ENCODE results near the gene RASIP1.
"Not testable (repeated sequence)": the region's sequence is repeated elsewhere in the genome, so short reads cannot be mapped to it uniquely, and the experiment has no call there.

The RASIP1 gene

DNA sequence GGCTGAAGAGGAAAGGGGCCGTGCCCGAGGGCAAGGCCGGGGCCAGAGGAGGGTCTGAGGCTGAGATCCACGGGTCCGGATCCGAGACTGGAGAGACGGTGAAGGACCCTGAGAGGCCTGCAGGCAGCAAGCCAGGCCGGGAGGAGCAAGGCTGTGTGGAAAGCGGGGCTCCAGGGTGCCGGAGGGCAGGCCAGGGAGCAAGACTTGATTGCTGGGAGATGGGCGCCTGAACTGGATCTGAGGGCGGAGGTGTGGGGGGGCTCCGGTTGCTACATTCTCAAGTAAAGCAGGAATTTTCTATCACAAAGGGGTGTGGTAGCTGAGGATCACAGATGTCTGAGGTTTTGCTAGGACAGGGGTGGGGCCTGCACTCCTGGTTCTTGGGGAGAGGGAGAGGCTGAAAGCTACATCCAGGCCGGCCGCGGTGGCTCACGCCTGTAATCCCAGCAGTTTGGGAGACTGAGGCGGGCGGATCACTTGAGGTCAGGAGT lies 24.7 kb downstream of the RASIP1 start:
- in situ Hi-C loops (cut with HindIII; ENCODE audit: low pct_ligation_motif_present, low pct_unique_long_range_greater_than_20kb, low sequenced_read_pairs): no loop called here
- no peak for DNase-seq

DNA sequence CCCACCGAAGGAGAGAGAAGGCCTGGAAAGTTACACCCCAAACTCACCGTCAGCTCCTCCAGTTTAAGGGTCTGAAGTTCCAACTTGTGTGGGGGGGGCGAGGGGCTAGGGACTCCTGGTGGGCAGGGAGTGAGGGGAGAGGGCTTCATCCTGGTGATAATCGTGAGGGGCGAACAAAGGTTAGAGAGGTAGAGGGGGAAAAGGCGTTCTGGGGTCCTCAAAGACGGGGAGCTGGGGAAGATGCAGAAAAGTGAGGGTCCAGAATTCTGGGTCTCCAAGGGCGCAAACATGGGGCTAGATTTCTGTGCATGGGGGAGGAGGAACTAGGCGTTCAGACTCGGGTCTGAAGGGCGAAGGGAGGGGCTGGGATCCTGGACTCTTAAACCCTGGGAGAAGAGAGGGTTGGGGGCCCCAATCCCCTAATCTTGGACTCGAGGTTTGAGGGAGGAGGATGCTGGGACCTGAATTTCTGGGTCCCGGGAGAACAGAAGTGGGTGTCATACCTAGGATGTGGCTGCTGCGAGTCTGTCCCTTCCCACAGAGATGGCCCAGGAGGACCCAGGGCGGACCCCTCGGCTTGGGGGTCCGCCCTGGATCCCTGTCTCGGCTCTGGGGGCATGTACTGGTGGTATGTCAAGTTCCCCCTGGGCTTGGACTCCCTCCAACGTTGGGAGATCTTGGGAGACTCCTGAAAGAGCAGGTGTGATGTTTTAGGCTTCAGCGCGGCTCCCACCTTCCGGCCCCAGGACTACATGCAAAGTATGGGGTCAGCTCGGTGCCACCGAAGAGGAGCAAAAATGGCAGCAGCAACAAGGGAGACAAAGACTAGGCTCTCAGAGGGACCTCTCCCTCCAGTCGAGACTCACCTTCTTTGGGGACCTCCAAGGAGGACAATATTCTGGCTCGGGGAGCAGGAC lies 25.4 kb downstream of the RASIP1 start:
- in situ Hi-C loops (cut with HindIII; ENCODE audit: low pct_ligation_motif_present, low pct_unique_long_range_greater_than_20kb, low sequenced_read_pairs): no loop called here
- no peak for DNase-seq

DNA sequence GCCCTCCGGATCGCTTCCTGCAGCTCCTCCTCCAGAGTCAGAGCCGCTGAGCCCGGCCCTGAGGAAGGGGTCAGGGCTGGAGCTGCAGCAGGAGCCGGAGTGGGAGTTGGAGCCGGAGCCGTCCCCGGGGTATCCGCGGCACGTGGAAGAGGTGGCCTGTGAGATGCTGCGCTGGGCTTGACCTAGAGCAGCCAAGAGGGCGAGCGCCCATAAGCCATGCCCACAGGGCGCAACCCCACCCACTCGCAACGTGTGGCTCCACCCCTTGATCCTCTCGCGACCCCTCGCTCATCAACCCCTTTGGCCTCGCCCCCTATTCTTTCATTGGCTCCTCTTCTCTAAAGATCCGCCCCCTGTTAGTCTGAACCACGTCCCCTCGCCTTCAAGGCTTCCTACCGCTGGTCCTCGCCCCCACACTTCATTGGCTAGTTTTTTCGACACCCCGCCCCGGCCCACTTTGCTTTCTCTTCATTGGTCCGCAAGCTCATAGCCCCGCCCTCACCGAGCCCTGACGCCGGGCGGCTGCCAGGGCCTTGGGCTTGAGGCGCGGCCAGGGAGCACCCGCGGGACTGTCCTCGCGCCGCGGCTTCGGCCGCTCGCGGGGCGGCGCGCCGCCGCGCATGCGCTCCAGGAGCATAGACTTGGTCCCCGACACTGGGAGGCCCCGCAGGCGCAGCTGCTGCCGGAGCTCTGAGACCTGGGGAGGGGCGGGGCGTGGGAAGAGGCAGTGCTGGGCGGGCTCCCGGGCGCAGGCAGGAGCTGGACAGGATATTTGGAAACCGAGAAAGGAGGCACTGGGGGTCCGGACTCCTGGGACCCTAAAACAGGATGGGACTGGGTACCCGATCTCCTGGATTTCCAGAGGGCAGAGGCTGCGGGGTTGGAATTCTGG lies 26.3 kb downstream of the RASIP1 start:
- DNase-seq: peak; percentile 98
- in situ Hi-C loops (cut with HindIII; ENCODE audit: low pct_ligation_motif_present, low pct_unique_long_range_greater_than_20kb, low sequenced_read_pairs): no loop called here

DNA sequence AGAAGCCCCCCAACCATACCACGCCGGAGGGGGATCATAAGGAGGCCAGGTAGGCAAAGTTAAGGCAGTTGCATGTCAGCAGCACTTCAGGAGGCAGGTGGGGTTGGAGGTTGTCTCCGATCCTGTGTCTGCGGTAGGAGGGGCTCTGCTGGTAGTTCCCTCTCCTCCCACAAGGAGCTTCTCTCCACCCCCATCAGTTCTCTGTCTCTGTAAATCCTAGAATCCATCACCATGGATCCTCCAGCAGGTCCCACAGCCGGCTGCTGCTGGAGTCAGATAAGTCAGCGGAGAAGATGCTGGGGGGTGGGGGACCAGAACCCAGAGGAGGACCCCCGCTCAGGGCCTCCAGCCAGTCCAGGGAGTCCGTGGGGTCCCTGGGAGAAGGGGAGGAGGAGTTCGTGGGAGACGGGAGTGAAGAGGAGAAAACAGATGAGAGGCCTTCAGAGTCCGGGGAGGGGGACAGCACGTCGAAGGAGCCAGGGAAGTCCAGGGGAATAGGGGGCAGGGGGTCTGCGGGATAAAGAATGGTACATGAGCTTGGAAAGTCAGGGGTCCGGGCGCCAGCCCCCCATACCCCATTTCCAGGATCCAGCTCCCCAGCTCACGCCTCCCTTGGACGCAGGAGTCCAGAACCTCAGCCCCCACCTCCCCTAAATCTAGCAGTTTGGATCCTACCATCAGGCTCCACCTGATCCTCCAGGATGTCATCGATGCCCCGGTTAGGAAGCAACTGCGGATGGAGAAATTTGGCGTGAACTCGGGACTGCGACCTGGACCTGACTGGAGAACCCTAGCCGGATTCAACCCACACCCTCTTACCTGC lies 27.2 kb downstream of the RASIP1 start:
- peak; percentile 27 for DNase-seq

DNA sequence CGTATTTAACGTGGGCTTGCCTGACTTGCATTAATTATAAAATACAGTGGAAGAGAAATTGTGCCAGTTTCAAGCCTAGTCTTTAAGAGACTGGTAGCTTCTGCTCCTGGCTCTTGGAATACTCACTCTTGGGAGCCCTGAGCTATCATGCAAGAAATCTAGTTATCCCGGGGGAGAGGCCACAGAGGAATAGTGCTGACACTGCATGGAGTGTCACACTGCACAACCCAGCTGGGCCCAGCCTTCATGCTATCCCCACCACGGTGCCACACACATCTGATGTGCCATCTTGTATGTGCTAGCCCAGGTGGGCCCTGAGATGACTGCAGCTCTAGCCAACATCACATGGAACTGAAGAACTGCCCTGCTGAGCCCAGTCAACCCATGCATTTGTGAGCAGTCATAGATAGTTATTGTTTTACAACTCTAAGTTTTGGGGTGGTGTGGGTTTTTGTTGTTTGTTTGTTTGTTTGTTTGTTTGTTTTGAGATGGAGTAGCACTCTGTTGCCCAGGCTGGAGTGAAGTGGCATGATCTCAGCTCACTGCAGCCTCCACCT lies 29.2 kb downstream of the RASIP1 start:
- in situ Hi-C loops (cut with HindIII; ENCODE audit: low pct_ligation_motif_present, low pct_unique_long_range_greater_than_20kb, low sequenced_read_pairs): no loop called here
- DNase-seq: no peak

More for the DNA sequence above, 27.2 kb downstream of the RASIP1 start:
- in situ Hi-C loops (cut with HindIII; ENCODE audit: low pct_ligation_motif_present, low pct_unique_long_range_greater_than_20kb, low sequenced_read_pairs): no loop called here

DNA sequence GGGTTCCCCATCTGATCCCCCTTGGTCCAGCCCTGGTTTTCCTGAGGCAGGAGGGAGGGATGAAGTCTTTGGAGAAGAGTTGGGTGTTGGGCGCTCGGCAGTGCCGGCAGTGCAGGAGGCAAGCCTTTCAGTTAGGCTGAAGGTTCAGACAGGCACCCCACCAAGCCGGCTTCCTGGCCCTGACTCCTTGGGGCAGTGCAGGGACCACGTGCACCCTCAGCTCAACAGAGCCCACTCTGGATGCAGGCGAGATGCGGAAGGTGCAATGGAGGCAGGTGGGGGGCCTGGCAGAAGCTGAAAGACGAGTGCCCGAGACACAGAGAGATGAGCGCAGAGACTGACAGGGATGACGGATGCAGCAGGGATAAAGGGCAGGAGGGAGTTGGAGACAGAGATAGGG lies 31.9 kb downstream of the RASIP1 start:
- in situ Hi-C loops (cut with HindIII; ENCODE audit: low pct_ligation_motif_present, low pct_unique_long_range_greater_than_20kb, low sequenced_read_pairs): no loop called here
- no peak for DNase-seq

DNA sequence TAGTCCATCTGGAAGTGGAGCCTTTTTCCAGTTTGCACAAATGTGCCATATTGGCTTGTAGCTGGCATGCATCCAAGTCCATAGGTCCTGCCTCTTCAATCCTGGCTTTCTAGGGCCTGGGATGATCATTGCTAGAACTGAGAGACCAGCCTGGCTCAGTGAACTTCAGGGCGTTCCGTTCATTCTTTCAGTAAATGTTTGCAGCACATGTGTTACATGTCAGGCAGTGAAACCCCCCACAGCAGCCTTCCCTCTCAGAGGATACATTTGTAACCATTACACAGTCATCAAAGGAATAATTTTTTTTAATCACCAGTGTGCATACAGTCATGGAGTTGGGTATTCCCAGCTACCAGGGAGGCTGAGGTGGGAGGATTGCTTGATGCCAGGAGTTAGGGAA lies 35.0 kb downstream of the RASIP1 start:
- DNase-seq: no peak
- in situ Hi-C loops (cut with HindIII; ENCODE audit: low pct_ligation_motif_present, low pct_unique_long_range_greater_than_20kb, low sequenced_read_pairs): no loop called here

DNA sequence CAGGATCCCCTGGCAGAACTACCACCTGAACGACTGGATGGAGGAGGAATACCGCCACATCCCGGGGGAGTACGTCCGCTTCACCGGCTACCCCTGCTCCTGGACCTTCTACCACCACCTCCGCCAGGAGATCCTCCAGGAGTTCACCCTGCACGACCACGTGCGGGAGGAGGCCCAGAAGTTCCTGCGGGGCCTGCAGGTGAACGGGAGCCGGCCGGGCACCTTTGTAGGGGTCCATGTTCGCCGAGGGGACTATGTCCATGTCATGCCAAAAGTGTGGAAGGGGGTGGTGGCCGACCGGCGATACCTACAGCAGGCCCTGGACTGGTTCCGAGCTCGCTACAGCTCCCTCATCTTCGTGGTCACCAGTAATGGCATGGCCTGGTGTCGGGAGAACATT lies 37.1 kb downstream of the RASIP1 start:
- no peak for DNase-seq
- in situ Hi-C loops (cut with HindIII; ENCODE audit: low pct_ligation_motif_present, low pct_unique_long_range_greater_than_20kb, low sequenced_read_pairs): no loop called here

DNA sequence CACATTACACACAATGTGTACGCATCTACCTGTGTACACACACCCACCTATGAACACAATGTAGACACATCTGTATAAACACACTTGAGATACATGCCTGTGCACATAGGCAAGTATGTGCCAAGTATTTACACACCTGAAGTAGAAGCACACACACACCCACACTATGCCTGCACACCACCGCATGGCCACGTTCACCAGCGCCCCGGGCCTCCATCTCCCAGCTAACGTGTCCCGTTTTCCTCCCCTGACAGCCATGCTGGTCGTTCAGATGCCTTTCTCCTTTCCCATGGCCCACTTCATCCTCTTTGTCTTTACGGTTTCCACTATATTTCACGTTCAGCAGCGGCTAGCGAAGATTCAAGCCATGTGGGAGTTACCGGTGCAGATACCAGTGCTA lies 37.7 kb downstream of the RASIP1 start:
- no peak for DNase-seq
- in situ Hi-C loops (cut with HindIII; ENCODE audit: low pct_ligation_motif_present, low pct_unique_long_range_greater_than_20kb, low sequenced_read_pairs): no loop called here

DNA sequence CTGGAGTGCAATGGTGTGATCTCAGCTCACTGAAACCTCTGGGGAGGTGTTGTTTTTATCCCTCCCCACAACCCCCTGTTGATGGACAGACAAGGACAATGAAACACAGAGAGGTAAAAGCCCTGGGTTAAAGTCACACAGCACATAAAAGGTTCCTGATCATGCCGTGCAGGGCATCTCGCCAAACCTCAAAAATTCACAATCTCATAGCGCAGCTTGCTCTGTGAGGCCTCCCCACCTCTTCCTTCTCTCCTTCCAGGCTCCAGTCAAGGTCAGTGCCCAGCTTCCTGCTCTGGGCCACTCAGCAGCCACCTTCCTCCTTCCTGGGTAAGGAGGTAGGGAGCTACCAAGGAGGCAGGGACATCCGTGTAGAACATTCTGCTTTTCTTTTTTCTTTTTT lies 42.4 kb downstream of the RASIP1 start:
- in situ Hi-C loops (cut with HindIII; ENCODE audit: low pct_ligation_motif_present, low pct_unique_long_range_greater_than_20kb, low sequenced_read_pairs): no loop called here
- peak; percentile 80 for DNase-seq

DNA sequence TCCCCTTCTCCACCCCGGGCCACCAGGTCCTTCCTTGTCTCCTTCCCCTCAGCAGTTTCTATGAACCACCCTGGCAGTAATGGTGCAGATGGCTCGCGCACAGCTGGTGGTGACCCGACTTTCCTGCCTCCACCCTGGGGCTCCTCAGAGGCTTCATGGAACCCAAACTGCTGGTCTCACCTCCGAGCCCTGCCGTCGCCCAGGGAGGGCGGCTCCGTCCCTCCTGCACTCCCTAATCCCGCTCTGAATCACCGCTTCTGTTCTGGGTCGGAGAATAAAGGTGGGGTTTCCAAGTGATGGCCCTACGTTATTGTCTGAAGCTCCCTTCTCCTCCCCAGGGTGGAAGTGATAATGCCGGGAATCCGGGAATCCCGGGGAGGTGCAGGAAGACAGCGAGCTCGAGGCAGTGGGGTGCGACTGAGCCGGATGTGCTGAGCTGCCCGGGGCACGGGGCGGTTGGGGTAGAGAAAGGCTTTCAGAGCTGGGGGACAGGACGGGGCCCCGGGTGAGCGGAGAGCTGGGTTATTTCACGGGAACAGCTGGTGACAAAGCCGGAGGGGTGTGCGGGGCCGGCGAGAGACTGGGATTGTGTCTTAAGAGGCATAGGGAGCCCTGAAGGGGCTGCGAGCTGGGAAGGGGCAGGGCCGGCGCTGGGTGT lies 43.9 kb downstream of the RASIP1 start:
- in situ Hi-C loops (cut with HindIII; ENCODE audit: low pct_ligation_motif_present, low pct_unique_long_range_greater_than_20kb, low sequenced_read_pairs): no loop called here
- no peak for DNase-seq

DNA sequence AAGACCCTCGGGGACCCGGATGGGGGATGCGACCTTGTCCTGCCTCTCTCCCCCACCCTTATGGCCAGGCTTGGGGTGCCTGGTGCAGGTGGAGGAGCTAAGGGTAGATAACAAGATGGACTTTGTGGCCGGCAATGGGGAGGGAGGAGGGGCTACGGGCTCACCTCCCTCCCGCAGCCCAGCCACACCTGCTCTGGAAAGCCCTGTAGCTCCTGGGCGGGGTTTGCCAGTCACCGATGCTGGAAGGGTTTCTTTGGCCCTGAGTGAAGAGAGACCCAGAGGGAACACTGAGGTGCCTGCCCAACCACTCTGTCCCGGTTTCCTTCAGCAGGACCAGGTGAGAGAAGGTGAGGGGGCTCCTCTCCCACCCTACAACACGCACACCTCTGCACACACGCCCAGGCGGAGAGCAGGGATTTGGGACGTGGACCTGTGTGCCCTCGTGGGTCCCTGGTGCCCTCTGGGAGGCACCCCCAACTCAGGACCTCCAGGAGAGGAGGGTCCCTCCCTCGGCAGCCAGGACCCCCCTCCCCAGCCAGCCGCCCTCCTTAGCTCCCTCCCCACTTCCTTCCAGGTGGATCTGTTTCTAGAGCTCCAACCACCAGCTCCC lies 44.6 kb downstream of the RASIP1 start, which contains the start of gene FUT2:
TSS of gene FUT2 (plus strand) at position 229 of the 610 bp plus-strand sequence. CDS start 6,986 bp downstream, outside the sequence.
- in situ Hi-C loops (cut with HindIII; ENCODE audit: low pct_ligation_motif_present, low pct_unique_long_range_greater_than_20kb, low sequenced_read_pairs): no loop called here
- DNase-seq: no peak

DNA sequence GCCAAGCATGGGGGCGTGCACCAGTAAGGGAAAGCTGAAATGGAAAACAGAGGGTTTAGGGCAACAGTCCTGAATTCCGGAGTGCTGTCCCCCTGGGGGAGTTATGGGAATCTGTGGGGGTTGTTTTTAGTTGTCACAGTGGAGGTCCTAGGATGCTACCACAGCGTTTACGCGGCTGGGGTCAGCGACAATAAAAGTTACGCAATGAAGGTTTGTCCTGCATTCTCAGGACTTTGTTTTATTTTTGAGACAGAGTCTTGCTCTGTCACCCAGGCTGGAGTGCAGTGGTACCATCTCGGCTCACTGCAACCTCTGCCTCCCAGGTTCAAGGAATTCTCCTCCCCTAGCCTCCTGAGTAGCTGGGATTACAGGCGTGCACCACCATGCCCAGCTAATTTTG lies 46.8 kb downstream of the RASIP1 start:
- not testable (repeated sequence) for DNase-seq

DNA sequence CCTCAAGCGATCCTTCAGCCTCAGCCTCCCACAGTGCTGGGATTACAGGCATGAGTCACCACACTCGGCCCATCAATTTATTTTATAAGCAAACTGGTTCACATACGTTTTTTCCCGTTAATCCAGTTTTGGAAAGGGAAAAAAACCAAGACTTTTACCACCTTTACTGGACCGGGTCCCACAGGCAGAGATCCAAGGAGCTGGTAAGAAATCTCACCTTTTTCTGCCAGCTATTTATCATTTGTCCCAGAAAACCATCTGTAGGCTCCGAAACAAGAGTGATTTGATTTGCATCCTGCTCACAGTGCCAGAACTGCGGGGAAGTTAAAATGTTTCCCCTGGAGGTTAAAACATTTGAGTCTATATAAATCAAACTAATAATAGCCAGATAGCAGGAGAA lies 51.0 kb downstream of the RASIP1 start:
- no peak for DNase-seq
- in situ Hi-C loops (cut with HindIII; ENCODE audit: low pct_ligation_motif_present, low pct_unique_long_range_greater_than_20kb, low sequenced_read_pairs): no loop called here

More for the DNA sequence above, 46.8 kb downstream of the RASIP1 start:
- in situ Hi-C loops (cut with HindIII; ENCODE audit: low pct_ligation_motif_present, low pct_unique_long_range_greater_than_20kb, low sequenced_read_pairs): not testable (repeated sequence)

DNA sequence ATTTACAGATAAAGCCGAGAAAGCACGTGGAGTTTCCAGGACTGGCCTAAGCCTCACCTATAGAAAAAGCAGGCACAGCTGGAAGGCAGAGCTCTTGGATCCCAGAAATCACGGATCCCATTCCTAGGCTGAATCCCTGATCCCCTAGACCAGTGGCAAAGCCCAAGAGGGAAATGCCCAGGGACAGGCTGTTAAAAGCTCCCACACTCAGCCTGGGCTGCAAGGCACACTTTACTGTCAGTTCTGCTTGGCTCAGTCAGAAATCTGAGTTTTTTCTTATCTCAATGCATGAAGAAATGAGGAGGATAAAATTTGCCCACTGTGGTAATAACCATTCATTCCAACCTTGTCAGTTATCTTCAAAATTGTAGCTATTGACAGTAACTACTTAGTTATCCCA lies 52.6 kb downstream of the RASIP1 start:
- in situ Hi-C loops (cut with HindIII; ENCODE audit: low pct_ligation_motif_present, low pct_unique_long_range_greater_than_20kb, low sequenced_read_pairs): no loop called here
- DNase-seq: no peak

DNA sequence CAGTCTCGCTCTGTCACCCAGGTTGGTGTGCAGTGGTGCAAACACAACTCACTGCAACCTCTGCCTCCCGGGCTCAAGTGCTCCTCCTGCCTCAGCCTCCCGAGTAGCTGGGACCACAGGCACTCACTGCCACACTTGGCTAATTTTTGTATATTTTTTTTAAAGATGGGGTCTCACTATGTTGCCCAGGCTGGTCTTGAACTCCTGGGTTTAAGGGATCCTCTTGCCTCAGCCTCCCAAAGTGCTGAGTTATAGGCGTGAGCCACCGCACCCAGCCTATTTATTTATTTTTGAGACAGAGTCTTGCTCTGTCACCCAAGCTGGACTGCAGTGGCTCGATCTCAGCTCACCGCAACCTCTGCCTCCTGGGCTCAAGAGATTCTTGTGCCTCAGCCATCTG lies 53.8 kb downstream of the RASIP1 start:
- DNase-seq; in situ Hi-C loops (cut with HindIII; ENCODE audit: low pct_ligation_motif_present, low pct_unique_long_range_greater_than_20kb, low sequenced_read_pairs): not testable (repeated sequence)

DNA sequence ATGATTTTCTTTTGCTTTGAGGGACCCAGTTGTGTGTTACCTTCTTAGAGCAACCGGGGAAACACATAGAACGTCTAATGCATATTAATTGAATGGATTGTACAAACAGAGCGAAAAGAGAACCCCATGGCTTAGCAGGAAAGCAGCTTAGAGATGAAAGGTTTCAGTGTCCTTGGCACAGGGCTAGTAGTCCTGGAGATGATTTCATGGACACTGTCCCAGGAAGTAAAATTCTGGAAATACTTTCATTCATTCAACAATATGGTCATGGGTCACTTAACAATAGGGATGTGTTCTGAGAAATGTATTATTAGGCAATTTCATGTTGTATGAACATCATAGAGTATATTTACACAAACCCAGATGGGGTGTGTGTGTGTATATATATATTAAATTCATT lies 54.3 kb downstream of the RASIP1 start:
- in situ Hi-C loops (cut with HindIII; ENCODE audit: low pct_ligation_motif_present, low pct_unique_long_range_greater_than_20kb, low sequenced_read_pairs): no loop called here
- no peak for DNase-seq
